ENCODE data around the gene SYNM.

- TF ChIP-seq GATA2 (IDR thresholded peaks at IDR 0.05; ENCODE audit: low read depth, low read length) (no peak), GATA3 (IDR thresholded peaks at IDR 0.05; ENCODE audit: low read depth, low read length) (no peak)
Observed at GRCh38 chr15:99101501-99101900, 3.4 kb upstream of the SYNM start.
